CD4-positive, alpha-beta T cell (primary cell): ENCODE measurements around the gene EXOSC5. TPM values are rescaled to one million over a fixed set of nuclear protein-coding genes. Genes with fewer than 3 reads are reported as not detected.

Experiments used
- ATAC-seq: fragments of 200-7000 bp; cut with Tn5 transposase; one replicate; pipeline ENCODE4 v1.10.0; 2022; ENCODE audit warnings: mild to moderate bottlenecking; ENCODE audit not compliant: poor library complexity
- CTCF ChIA-PET: fragments of 350-600 bp; sonication (Branson Sonifier 250); formaldehyde crosslinking; loops from one replicate; lab custom pipeline; 2021; ENCODE audit warnings: antibody characterized with exemption, inconsistent platforms; lab: Charles Lee
- POLR2A ChIA-PET: fragments of 350-600 bp; sonication (Branson Sonifier 250); formaldehyde crosslinking; loops from one replicate; lab custom pipeline; 2021; ENCODE audit warnings: antibody characterized with exemption, inconsistent platforms; lab: Charles Lee
- DNase-seq, 14 experiments: peaks; one replicate each; pipeline ENCODE4 v3.0.0-alpha.2; 2013 to 2020; ENCODE audit warnings: mixed read lengths in 2 of 14
- H3K27ac ChIP-seq, 2 donors: one replicate each; pipeline versions ENCODE4 v1.5.1 to v1.7.0; 2013; ENCODE audit warnings: low read length in 2 of 2, low read depth in 1 of 2, mild to moderate bottlenecking in 1 of 2
- H3K27me3 ChIP-seq, 2 experiments: 1 replicate in 1 of 2; 2 replicates in 1 of 2; pipeline versions ENCODE4 v1.6.1 to v1.7.0; 2013; ENCODE audit warnings: low read length in 2 of 2, control low read depth in 1 of 2, mild to moderate bottlenecking in 1 of 2, moderate library complexity in 1 of 2; ENCODE audit not compliant: insufficient read depth in 2 of 2, control insufficient read depth in 1 of 2
- H3K36me3 ChIP-seq: one replicate; pipeline ENCODE4 v1.6.1; 2013; ENCODE audit warnings: low read length, control low read depth; ENCODE audit not compliant: insufficient read depth
- H3K4me1 ChIP-seq: one replicate; pipeline ENCODE4 v1.6.1; 2013; ENCODE audit warnings: low read length, control low read depth; ENCODE audit not compliant: insufficient read depth
- H3K4me3 ChIP-seq: one replicate; pipeline ENCODE4 v1.5.1; 2013; ENCODE audit warnings: mild to moderate bottlenecking, low read length, moderate library complexity
- H3K9me3 ChIP-seq, 2 experiments: 1 replicate in 1 of 2; 2 replicates in 1 of 2; pipeline versions ENCODE4 v1.6.1 to v1.7.0; 2013; ENCODE audit warnings: low read length in 2 of 2, mild to moderate bottlenecking in 2 of 2, control low read depth in 1 of 2, moderate library complexity in 1 of 2; ENCODE audit not compliant: control insufficient read depth in 1 of 2, insufficient read depth in 1 of 2
- H3K27ac Mint-ChIP-seq: one replicate; pipeline ENCODE4 v1.8.0; 2020; ENCODE audit warnings: mixed read lengths
- H3K27me3 Mint-ChIP-seq: one replicate; pipeline ENCODE4 v1.8.0; 2021; ENCODE audit warnings: mixed read lengths
- H3K36me3 Mint-ChIP-seq: one replicate; pipeline ENCODE4 v1.8.0; 2021; ENCODE audit warnings: low read depth, mixed read lengths
- H3K4me1 Mint-ChIP-seq: one replicate; pipeline ENCODE4 v1.8.0; 2021; ENCODE audit warnings: low read depth, mixed read lengths
- H3K4me3 Mint-ChIP-seq: one replicate; pipeline ENCODE4 v1.8.0; 2020; ENCODE audit warnings: mild to moderate bottlenecking, mixed read lengths
- H3K9me3 Mint-ChIP-seq: one replicate; pipeline ENCODE4 v1.8.0; 2020; ENCODE audit warnings: mixed read lengths
- intact Hi-C, 2 experiments: fragments of 100-400 bp; cut with DNase I in 1 of 2; cut with micrococcal nuclease in 1 of 2; formaldehyde crosslinking; loops; one replicate each; pipeline versions ENCODE4 v1.15.1 to v1.9.0; 2023 to 2025; cut with DNase I, micrococcal nuclease
- total RNA-seq, 174 experiments: library from RNA in 2 of 174; stranded (reverse) in 2 of 174; gene quantifications; one replicate each; pipeline ENCODE4 v1.2.3 and lab custom pipeline; 2021 to 2026
- TF ChIP-seq, protein P1 (sequence below): fragments of 200-600 bp; IDR thresholded peaks from one replicate; pipeline ENCODE4 v1.8.0; 2022; ENCODE audit warnings: antibody characterized with exemption, mild to moderate bottlenecking

The EXOSC5 gene
- total RNA-seq, 2 experiments from 2014 or later: 6.5 to 7.5 TPM

DNA sequence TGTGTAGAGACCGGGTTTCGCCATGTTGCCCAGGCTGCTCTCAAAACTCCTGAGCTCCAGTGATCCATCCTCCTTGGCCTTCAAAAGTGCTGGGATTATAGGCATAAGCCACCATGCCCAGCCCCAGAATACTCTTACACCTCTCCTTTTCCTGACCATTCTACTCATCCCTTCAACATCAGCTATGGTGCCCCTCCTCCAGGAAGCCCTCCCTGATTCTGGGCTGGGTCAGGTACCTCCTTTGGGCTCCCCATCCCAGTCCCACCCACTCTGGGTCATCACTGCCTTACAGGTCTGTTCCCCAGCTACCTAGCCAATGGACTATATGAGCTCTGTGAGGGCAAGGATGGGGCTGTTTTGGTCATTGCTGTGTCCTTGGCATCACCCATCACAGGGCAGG lies 53.0 kb downstream of the EXOSC5 start:
- Mint-ChIP-seq H3K27ac (peak overlapping the region; percentile 70), H3K36me3 (peaks cover 85% of the 10 kb centered on the region), H3K4me1 (peaks cover 52% of the 10 kb centered on the region), H3K9me3 (no peaks in the 10 kb centered on the region), H3K27me3 (no peaks in the 10 kb centered on the region), H3K4me3 (no peak overlapping the region)
- no peak overlapping the region for H3K4me3 ChIP-seq
- ATAC-seq (no peak), DNase-seq (no peak)
- POLR2A ChIA-PET: interaction anchor here (1.2 to 1.5 kb wide), 2 partner anchors 15 to 20 kb away, joined by 3 to 5 read pairs; partner anchors contain the start of gene B9D2
- peaks cover 75% of the 10 kb centered on the region for H3K36me3 ChIP-seq
- H3K4me1 ChIP-seq: peaks cover 78% of the 10 kb centered on the region
- H3K27me3 ChIP-seq: no peaks in the 10 kb centered on the region
- peak overlapping the region; percentile 5 to 42 for H3K27ac ChIP-seq
- CTCF ChIA-PET: interaction anchor here (1.1 kb wide), 1 partner anchor 16 kb away, joined by 3 read pairs; no protein-coding TSS in a partner anchor
- TF ChIP-seq, protein P1, sequence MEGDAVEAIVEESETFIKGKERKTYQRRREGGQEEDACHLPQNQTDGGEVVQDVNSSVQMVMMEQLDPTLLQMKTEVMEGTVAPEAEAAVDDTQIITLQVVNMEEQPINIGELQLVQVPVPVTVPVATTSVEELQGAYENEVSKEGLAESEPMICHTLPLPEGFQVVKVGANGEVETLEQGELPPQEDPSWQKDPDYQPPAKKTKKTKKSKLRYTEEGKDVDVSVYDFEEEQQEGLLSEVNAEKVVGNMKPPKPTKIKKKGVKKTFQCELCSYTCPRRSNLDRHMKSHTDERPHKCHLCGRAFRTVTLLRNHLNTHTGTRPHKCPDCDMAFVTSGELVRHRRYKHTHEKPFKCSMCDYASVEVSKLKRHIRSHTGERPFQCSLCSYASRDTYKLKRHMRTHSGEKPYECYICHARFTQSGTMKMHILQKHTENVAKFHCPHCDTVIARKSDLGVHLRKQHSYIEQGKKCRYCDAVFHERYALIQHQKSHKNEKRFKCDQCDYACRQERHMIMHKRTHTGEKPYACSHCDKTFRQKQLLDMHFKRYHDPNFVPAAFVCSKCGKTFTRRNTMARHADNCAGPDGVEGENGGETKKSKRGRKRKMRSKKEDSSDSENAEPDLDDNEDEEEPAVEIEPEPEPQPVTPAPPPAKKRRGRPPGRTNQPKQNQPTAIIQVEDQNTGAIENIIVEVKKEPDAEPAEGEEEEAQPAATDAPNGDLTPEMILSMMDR: no peak
- H3K9me3 ChIP-seq: no peaks in the 10 kb centered on the region
- intact Hi-C loops: no loop called here

DNA sequence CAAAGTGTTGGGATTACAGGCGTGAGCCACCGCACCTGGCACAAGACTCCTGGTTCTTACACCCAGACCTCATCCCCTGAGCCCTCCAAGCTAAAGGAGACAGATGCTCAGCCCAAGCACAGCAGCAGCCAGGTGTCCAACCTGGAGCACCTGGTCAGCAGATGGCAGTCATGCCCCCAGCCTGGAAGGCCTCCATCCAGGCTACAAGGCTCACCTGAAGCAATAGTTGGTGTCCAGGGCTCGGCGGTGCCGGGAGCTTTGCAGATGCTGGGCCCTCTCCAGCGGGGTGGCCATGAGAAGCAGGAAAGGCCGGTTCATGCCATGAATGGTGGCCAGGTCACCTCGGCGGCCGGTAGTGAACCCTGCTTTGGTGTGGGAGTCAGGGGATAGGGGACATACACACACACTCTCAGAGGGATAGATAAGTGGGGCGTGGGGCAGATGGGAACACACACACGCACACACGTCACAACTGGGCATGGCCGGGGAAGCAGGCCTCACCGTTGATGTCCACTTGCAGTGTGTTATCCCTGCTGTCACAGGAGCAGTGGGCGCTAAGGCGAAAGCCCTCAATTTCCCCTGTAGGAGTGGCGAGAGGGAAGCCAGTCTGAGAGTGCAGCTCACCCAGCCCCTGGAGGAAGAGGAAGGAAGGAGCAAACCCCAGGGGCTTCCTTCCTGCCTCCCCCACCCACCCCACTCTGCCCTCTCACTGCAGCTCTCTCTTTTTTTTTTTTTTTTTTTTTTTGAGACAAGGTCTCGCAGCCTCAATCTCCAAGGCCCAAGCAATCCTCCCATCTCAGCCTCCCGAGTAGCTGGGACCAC lies 55.3 kb downstream of the EXOSC5 start:
- peak; percentile 45 for ATAC-seq
- Mint-ChIP-seq H3K27ac (peak overlapping the region; percentile 70), H3K27me3 (no peaks in the 10 kb centered on the region), H3K4me1 (peaks cover 45% of the 10 kb centered on the region), H3K4me3 (peak overlapping the region; percentile 58), H3K36me3 (peaks cover 84% of the 10 kb centered on the region), H3K9me3 (no peaks in the 10 kb centered on the region)
- Histone ChIP-seq H3K4me1 (peaks cover 60% of the 10 kb centered on the region), H3K9me3 (no peaks in the 10 kb centered on the region), H3K27ac (no peak overlapping the region), H3K27me3 (no peaks in the 10 kb centered on the region), H3K4me3 (no peak overlapping the region), H3K36me3 (peaks cover 84% of the 10 kb centered on the region)
- peak in 4 of 14 experiments; percentile 39 to 61 (median 42) for DNase-seq
- ChIA-PET CTCF (interaction anchor here (2.2 kb wide), 2 partner anchors 10 to 13 kb away, joined by 4 to 12 read pairs; no protein-coding TSS in a partner anchor), POLR2A (interaction anchor here (1.1 to 2.9 kb wide), 2 partner anchors 11 to 22 kb away, joined by 4 to 16 read pairs; partner anchors contain the start of genes B9D2 and TGFB1)
- TF ChIP-seq, protein P1: peak; percentile 28
- intact Hi-C loops: no loop called here

DNA sequence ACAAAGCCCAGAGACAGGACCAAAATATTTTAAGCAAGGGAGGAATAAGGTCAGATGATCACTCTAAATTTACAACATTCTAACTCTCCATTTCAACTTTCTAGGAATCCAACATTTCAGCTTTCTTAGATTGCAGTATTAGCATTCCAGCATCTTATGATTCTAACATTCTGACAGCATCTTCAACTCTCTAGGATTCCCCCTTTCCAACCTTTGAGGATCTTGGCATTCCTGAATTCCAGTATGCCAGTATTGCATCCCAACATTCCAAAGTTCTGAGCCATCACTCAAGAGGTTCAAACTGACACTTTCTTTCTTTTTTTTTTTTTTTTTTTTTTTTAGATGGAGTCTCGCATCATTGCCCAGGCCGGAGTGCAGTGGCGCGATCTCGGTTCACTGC lies 57.2 kb downstream of the EXOSC5 start:
- ChIA-PET POLR2A (no interaction called here), CTCF (no interaction called here)
- intact Hi-C loops: no loop called here

More for the DNA sequence above, 57.2 kb downstream of the EXOSC5 start:
- TF ChIP-seq, protein P1: no peak
- H3K4me3 ChIP-seq: no peak overlapping the region
- Mint-ChIP-seq H3K4me1 (peaks cover 41% of the 10 kb centered on the region), H3K4me3 (peak overlapping the region; percentile 36), H3K9me3 (no peaks in the 10 kb centered on the region), H3K27me3 (no peaks in the 10 kb centered on the region), H3K27ac (peak overlapping the region; percentile 21), H3K36me3 (peaks cover 85% of the 10 kb centered on the region)
- no peak for ATAC-seq
- H3K27ac ChIP-seq: no peak overlapping the region
- H3K9me3 ChIP-seq: no peaks in the 10 kb centered on the region
- peaks cover 62% of the 10 kb centered on the region for H3K4me1 ChIP-seq
- H3K27me3 ChIP-seq: no peaks in the 10 kb centered on the region
- peaks cover 89% of the 10 kb centered on the region for H3K36me3 ChIP-seq
- DNase-seq: no peak

Other genes with a start within 250 kb of the EXOSC5 start
- under 1 TPM; 0.78 to 0.82 TPM for gene CYP2S1, start 204.1 kb downstream of the EXOSC5 start, total RNA-seq
- gene AXL, start 178.1 kb downstream of the EXOSC5 start, total RNA-seq: under 1 TPM; 0.30 to 0.42 TPM
- gene HNRNPUL1, start 133.0 kb downstream of the EXOSC5 start, total RNA-seq: 100 to 1,000 TPM; 367 to 388 TPM
- 10 to 100 TPM; 27.3 to 29.7 TPM for gene CCDC97, start 87.2 kb downstream of the EXOSC5 start, total RNA-seq
- 100 to 1,000 TPM; 406 to 416 TPM for gene TGFB1, start 43.4 kb downstream of the EXOSC5 start, total RNA-seq
- gene B9D2, start 33.2 kb downstream of the EXOSC5 start, total RNA-seq: 10 to 100 TPM; 21.1 to 26.8 TPM
- gene TMEM91, start 20.8 kb downstream of the EXOSC5 start, total RNA-seq: 1 to 10 TPM; 6.8 to 7.7 TPM
- 10 to 100 TPM; 12.2 to 13.1 TPM for gene BCKDHA, start 459 bp upstream of the EXOSC5 start, total RNA-seq
- gene B3GNT8, start 30.0 kb upstream of the EXOSC5 start, total RNA-seq: 1 to 10 TPM in 1 of 2 experiments, under 1 TPM in 1; 0.58 to 1.2 TPM
- gene DMAC2, start 42.6 kb upstream of the EXOSC5 start, total RNA-seq: 10 to 100 TPM; 21.6 to 25.7 TPM
- not detected for gene ERICH4, start 45.8 kb upstream of the EXOSC5 start, total RNA-seq
- gene CEACAM21, start 178.8 kb upstream of the EXOSC5 start, total RNA-seq: 10 to 100 TPM; 30.7 to 34.9 TPM
- gene CEACAM4, start 229.7 kb upstream of the EXOSC5 start, total RNA-seq: under 1 TPM; 0.36 to 0.84 TPM